ENCODE results near the gene MEIS1.

The MEIS1 gene

DNA sequence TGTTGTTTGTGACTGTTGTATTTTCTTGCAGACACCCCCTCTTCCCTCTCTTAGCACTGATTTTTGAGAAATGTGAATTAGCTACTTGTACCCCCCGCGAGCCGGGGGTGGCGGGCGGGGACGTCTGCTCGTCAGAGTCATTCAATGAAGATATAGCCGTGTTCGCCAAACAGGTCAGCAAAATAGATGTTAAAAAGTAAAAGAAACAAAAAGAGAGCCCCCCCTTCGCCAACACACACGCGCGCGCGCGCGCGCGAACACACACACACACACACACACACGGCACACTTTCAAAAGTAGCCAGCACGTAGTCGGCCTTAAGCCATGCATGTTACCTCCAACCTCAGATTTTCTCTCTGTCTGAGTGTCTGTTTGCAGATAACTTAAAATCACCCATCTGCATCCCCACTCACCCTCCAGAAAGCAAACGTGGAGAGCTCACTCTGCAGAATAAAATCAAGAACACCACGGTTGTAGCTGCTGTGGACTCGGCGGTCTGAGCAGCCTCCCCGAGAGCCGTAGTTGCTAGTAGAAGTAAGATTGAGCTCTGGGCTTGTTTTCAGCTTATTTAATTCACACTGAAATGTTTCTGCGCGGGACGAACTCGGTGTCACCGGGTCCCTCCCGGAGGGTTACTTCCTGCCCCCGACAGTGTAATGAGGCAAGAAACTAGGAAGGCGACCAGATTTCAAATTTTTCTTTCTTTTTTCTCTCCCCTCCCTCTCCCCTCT lies 5.1 kb downstream of the MEIS1 start:
- no peaks in the 10 kb centered on the region for H3K9me3 ChIP-seq (ENCODE audit: low read depth, low read length)
- H3K27ac ChIP-seq, result peak overlapping the region; percentile 100
- H3K4me3 ChIP-seq, result peak overlapping the region; percentile 82
- H3K36me3 ChIP-seq (ENCODE audit: insufficient read depth, low read length), result peaks cover 90% of the 10 kb centered on the region
- TF ChIP-seq POLR2AphosphoS5 (IDR thresholded peaks at IDR 0.05; ENCODE audit: borderline replicate concordance, low read depth, low read length) (0 out of 2 replicates have a peak, but pooled peaks have one; percentile 32), EZH2 (IDR thresholded peaks at IDR 0.05) (no peak), FOXP2 (optimal IDR thresholded peaks at IDR 0.05; ENCODE audit: control extremely low read depth, extremely low read length, insufficient read depth) (no peak)
- H3K9ac ChIP-seq (ENCODE audit: insufficient read length), result peak overlapping the region; percentile 99
- DNase-seq (ENCODE audit: low read depth, low spot score), result no peak

GRCh38 chr2:66440708-66441497 lies 6.0 kb downstream of the MEIS1 start:
- Histone ChIP-seq H3K36me3 (ENCODE audit: insufficient read depth, low read length) (peaks cover 96% of the 10 kb centered on the region), H3K4me3 (peak overlapping the region; percentile 82), H3K9me3 (ENCODE audit: low read depth, low read length) (no peaks in the 10 kb centered on the region), H3K27ac (peak overlapping the region; percentile 100), H3K9ac (ENCODE audit: insufficient read length) (peak overlapping the region; percentile 99)
- TF ChIP-seq FOXP2 (optimal IDR thresholded peaks at IDR 0.05; ENCODE audit: control extremely low read depth, extremely low read length, insufficient read depth) (no peak), EZH2 (IDR thresholded peaks at IDR 0.05) (no peak), POLR2AphosphoS5 (IDR thresholded peaks at IDR 0.05; ENCODE audit: borderline replicate concordance, low read depth, low read length) (no peak; the same call in 1 of the 2 replicates)
- DNase-seq (ENCODE audit: low read depth, low spot score), result no peak

- TF ChIP-seq POLR2AphosphoS5 (IDR thresholded peaks at IDR 0.05; ENCODE audit: borderline replicate concordance, low read depth, low read length), result no peak
- Histone ChIP-seq H3K36me3 (ENCODE audit: insufficient read depth, low read length) (peaks cover 100% of the 10 kb centered on the region), H3K9ac (ENCODE audit: insufficient read length) (peak overlapping the region; percentile 99), H3K27ac (peak overlapping the region; percentile 100), H3K4me3 (peak overlapping the region; percentile 82), H3K9me3 (ENCODE audit: low read depth, low read length) (no peaks in the 10 kb centered on the region)
- no peak for DNase-seq (ENCODE audit: low read depth, low spot score)
These were observed 6.8 kb downstream of the MEIS1 start for GRCh38 chr2:66441581-66442320.

DNA sequence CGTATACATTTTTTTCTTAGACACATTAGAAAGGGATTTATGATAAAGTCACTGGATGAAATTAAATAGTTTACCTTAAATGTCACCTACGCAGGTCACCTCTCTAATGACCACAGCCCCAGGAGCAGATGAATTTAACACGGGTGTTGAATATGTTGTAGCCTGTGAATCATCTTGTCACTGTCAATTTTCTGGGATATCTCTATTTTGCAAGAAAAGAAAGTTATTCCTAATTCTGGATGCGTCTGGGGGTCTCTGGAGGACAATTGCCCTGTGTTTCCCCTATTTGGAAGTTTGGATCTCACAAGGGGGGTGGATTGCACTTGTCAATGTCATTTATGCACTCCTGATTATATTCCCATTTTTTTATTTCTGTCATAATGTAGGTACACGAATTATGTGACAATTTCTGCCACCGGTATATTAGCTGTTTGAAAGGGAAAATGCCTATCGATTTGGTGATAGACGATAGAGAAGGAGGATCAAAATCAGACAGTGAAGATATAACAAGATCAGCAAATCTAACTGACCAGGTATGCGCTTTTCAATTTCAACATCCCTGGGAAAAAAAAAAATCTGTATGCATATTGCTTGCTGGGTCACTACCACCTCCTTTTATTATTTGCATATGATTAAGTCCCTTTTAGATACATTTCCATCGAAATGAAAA lies 7.7 kb downstream of the MEIS1 start:
- TF ChIP-seq POLR2AphosphoS5 (IDR thresholded peaks at IDR 0.05; ENCODE audit: borderline replicate concordance, low read depth, low read length), result no peak
- TF ChIP-seq EZH2 (IDR thresholded peaks at IDR 0.05), result no peak
- TF ChIP-seq FOXP2 (optimal IDR thresholded peaks at IDR 0.05; ENCODE audit: control extremely low read depth, extremely low read length, insufficient read depth), result no peak
- Histone ChIP-seq H3K9ac (ENCODE audit: insufficient read length) (peak overlapping the region; percentile 99), H3K27ac (peak overlapping the region; percentile 100), H3K4me3 (peak overlapping the region; percentile 82), H3K36me3 (ENCODE audit: insufficient read depth, low read length) (peaks cover 100% of the 10 kb centered on the region), H3K9me3 (ENCODE audit: low read depth, low read length) (no peaks in the 10 kb centered on the region)
- no peak for DNase-seq (ENCODE audit: low read depth, low spot score)

GRCh38 chr2:66443186-66443978 lies 8.5 kb downstream of the MEIS1 start:
- Histone ChIP-seq H3K9me3 (ENCODE audit: low read depth, low read length) (no peaks in the 10 kb centered on the region), H3K36me3 (ENCODE audit: insufficient read depth, low read length) (peaks cover 100% of the 10 kb centered on the region), H3K4me3 (peak overlapping the region; percentile 82), H3K27ac (peak overlapping the region; percentile 100), H3K9ac (ENCODE audit: insufficient read length) (peak overlapping the region; percentile 99)
- TF ChIP-seq POLR2AphosphoS5 (IDR thresholded peaks at IDR 0.05; ENCODE audit: borderline replicate concordance, low read depth, low read length), result 0 out of 2 replicates have a peak, but pooled peaks have one; percentile 14
- no peak for TF ChIP-seq FOXP2 (optimal IDR thresholded peaks at IDR 0.05; ENCODE audit: control extremely low read depth, extremely low read length, insufficient read depth)
- TF ChIP-seq EZH2 (IDR thresholded peaks at IDR 0.05), result no peak
- DNase-seq (ENCODE audit: low read depth, low spot score), result no peak

DNA sequence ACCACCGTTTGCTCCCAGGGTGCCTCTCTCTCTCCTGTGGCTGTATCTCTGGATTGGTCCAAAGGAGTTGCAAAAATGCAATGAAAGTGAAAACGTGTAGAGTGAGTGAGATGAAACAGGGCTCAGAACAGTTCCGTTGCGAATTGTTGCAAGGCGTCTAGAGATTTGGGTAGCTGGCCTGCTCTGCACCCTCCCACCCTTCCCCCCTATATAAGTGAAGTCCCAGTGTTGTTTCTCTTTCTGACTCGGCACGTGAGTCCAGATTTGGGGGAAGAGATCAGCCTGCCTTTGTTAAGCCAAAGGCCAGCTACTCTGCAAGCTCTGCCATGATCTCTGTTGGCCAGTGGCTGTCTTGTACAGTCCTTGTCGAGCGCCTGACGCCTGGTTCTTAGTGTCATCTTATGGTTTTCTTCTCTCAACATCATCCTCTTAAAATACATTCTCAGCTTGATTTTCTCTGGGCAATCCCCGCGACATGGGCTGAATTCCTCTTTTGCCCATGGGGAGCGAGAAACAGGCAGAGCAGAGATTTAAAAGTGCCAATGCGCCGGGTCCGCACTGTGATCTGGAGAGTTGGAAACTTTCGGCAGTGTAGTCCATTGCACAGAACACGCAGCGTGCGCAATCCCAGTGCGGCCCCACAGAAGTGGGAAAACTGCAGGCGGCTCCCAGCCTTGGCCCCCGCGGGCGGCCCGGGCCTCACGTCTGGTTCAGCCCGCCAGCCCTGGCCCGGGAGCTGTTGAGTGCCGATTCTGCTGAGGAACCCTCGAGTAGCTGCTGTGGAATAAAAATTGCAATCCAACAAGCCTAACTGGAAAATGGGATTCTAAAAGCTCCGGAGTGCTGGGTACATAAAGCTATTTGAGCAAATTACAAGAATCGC lies 9.3 kb downstream of the MEIS1 start:
- H3K36me3 ChIP-seq (ENCODE audit: insufficient read depth, low read length), result peaks cover 100% of the 10 kb centered on the region
- H3K4me3 ChIP-seq, result peak overlapping the region; percentile 82
- DNase-seq (ENCODE audit: low read depth, low spot score), result no peak
- TF ChIP-seq POLR2AphosphoS5 (IDR thresholded peaks at IDR 0.05; ENCODE audit: borderline replicate concordance, low read depth, low read length), result peak; percentile 23
- TF ChIP-seq EZH2 (IDR thresholded peaks at IDR 0.05), result no peak
- no peak for TF ChIP-seq FOXP2 (optimal IDR thresholded peaks at IDR 0.05; ENCODE audit: control extremely low read depth, extremely low read length, insufficient read depth)
- peak overlapping the region; percentile 100 for H3K27ac ChIP-seq
- H3K9me3 ChIP-seq (ENCODE audit: low read depth, low read length), result no peaks in the 10 kb centered on the region
- H3K9ac ChIP-seq (ENCODE audit: insufficient read length), result peak overlapping the region; percentile 99
